Measurements from ENCODE around the gene SND1.

DNA sequence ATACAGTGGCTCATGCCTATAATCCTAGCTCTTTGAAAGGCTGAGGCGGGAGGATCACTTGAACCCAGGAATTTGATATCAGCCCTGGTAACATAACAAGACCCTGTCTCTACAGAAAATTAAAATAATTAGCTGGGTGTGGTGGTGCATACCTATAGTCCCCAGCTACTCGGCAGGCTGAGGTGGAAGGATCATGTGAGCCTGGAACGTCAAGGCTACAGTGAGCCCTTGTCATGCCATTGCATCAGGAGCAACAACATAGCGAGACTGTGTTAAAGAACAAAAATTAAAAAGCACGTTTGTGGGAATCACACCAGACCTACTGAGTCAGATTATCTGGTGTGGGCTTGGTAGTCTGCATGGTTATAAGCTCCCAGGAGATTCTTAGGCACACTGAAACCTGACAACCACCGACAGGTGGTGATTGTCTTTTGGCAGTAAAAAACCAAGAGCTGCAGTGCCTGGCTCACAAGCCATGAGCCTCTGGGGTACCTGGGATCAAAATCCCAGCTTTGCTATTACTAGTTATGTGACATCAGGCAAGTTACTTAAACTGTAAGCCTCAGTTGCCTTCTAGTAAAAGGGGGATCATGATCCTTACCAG, 146.9 kb downstream of the SND1 start:
- no peak for TF ChIP-seq POLR2A (IDR thresholded peaks at IDR 0.05)
- TF ChIP-seq, protein P1, sequence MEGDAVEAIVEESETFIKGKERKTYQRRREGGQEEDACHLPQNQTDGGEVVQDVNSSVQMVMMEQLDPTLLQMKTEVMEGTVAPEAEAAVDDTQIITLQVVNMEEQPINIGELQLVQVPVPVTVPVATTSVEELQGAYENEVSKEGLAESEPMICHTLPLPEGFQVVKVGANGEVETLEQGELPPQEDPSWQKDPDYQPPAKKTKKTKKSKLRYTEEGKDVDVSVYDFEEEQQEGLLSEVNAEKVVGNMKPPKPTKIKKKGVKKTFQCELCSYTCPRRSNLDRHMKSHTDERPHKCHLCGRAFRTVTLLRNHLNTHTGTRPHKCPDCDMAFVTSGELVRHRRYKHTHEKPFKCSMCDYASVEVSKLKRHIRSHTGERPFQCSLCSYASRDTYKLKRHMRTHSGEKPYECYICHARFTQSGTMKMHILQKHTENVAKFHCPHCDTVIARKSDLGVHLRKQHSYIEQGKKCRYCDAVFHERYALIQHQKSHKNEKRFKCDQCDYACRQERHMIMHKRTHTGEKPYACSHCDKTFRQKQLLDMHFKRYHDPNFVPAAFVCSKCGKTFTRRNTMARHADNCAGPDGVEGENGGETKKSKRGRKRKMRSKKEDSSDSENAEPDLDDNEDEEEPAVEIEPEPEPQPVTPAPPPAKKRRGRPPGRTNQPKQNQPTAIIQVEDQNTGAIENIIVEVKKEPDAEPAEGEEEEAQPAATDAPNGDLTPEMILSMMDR (IDR thresholded peaks at IDR 0.05) = no peak
- no peak for TF ChIP-seq EP300 (IDR thresholded peaks at IDR 0.05)
